GM06990 (cell line): Measurements from ENCODE around the gene RNF135.
"Not testable (repeated sequence)": the region's sequence is repeated elsewhere in the genome, so short reads cannot be mapped to it uniquely, and the experiment has no call there.

Experiments used
- DNase-seq: peaks from one replicate; pipeline ENCODE4 v3.0.0-alpha.2; 2011; ENCODE audit not compliant: insufficient read length; ENCODE audit errors: extremely low read depth
- H3K27me3 ChIP-seq: replicated peaks from 2 replicates; pipeline ENCODE4 v1.6.0; 2011; ENCODE audit warnings: low read length; ENCODE audit not compliant: control insufficient read depth, insufficient read depth
- H3K36me3 ChIP-seq: 2 replicates; pipeline ENCODE4 v1.5.1; 2011; ENCODE audit warnings: low read length; ENCODE audit not compliant: control insufficient read depth, insufficient read depth
- H3K4me3 ChIP-seq: replicated peaks from 2 replicates; pipeline ENCODE4 v1.5.1; 2011; ENCODE audit warnings: low read depth, mild to moderate bottlenecking, control low read depth, low read length
- TF ChIP-seq, protein P1 (sequence below): IDR thresholded peaks from 2 replicates; pipeline ENCODE4 v1.5.1; 2011; ENCODE audit warnings: low read length, control low read depth, mild to moderate bottlenecking, inconsistent platforms; ENCODE audit not compliant: insufficient read depth, poor library complexity, severe bottlenecking

Gene RNF135

DNA sequence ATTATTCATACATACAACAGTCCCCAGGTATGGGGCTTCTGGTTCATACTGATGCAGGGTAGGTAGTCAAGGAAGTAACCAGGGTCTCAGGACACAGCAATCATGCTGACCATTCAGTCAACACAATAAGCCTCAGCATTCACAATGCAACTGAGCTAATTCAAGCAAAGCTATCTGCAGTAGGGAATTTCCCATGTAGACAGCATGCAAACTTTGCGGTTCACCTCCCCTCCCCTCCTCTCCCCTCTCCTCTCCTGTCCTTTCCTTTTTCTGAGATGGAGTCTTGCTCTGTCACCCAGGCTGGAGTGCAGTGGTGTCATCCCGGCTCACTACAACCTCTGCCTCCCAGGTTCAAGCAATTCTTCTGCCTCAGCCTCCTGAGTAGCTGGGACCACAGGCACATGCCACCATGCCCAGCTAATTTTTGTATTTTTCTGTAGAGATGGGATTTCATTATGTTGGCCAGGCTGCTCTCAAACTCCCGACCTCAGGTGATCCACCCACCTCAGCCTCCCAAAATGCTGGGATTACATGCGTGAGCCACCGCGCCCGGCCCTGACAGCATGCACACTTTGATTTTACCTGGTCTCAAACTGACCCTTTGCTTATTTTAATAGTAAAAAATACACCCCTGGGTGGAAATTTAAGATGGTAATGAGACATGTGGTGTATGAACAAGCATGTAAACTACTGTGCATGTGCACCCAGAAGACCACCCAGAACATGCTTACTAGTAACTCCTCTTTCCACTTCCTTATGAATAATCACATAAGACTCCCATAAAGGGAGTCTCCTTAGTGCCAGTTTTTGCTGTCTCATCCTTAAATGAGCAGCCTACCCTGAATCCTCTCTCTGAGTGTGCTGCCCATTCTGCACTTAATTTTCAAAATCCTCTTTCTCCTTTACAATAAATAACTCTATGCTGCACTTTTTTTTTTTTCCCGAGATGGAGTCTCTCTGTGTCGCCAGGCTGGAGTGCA is 9.3 kb upstream of the RNF135 start:
- TF ChIP-seq, protein P1, sequence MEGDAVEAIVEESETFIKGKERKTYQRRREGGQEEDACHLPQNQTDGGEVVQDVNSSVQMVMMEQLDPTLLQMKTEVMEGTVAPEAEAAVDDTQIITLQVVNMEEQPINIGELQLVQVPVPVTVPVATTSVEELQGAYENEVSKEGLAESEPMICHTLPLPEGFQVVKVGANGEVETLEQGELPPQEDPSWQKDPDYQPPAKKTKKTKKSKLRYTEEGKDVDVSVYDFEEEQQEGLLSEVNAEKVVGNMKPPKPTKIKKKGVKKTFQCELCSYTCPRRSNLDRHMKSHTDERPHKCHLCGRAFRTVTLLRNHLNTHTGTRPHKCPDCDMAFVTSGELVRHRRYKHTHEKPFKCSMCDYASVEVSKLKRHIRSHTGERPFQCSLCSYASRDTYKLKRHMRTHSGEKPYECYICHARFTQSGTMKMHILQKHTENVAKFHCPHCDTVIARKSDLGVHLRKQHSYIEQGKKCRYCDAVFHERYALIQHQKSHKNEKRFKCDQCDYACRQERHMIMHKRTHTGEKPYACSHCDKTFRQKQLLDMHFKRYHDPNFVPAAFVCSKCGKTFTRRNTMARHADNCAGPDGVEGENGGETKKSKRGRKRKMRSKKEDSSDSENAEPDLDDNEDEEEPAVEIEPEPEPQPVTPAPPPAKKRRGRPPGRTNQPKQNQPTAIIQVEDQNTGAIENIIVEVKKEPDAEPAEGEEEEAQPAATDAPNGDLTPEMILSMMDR, result no peak
- Histone ChIP-seq H3K27me3 (no peaks in the 10 kb centered on the region), H3K36me3 (no peaks in the 10 kb centered on the region), H3K4me3 (no peak overlapping the region)
- DNase-seq, result peak; percentile 47

DNA sequence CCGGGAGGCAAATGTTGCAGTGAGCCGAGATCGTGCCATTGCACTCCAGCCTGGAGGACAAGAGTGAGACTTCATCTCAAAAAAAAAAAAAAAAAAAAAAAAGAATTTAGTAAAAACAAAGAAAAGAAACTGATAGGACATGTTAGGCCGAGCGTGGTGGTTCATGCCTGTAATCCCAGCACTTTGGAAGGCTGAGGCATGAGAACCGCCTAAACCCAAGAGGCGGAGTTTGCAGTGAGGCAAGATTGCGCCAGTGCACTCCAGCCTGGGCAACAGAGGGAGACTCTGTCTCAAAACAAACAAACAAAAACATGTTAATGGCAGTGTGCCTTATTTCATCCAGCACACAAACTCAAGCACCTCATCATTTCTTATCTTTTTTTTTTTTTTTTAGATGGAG is 6.5 kb upstream of the RNF135 start:
- not testable (repeated sequence) for H3K36me3 ChIP-seq, DNase-seq, H3K4me3 ChIP-seq, H3K27me3 ChIP-seq

DNA sequence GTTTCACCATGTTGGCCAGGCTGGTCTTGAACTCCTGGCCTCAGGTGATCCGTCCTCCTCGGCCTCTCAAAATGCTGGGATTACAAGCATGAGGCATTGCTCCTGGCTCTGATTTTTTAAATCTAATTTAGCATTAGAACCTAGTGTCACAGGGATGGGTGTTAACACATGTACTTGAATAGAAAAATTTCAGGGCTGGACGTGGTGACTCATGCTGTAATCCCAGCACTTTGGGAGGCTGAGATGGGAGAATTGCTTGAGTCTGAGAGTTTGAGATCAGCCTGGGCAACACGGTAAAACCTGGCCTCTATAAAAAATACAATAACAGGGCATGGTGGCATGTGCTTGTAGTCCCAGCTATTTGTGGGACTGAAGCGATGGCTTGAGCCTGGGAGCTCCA is 6.0 kb upstream of the RNF135 start:
- Histone ChIP-seq H3K36me3 (no peaks in the 10 kb centered on the region), H3K4me3 (no peak overlapping the region), H3K27me3 (no peaks in the 10 kb centered on the region)
- DNase-seq, result no peak
- TF ChIP-seq, protein P1, result no peak

DNA sequence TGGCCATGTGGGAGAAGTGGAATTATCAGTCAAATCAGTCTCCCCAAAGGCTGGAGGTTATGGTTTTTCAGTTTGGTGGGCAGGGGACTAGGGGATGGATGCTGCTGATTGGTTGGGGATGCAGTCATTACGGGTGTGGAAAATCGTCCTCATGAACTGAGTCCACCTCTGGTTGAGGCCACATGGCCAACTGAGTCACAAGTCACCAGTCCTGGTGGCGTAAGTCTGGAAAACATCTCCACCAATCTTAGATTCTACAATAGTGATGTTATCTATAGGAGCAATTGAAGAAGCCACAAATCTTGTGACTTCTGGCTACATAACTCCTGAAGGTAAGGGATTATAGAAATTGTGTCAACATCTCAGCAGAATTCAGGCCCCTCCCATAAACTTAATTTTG is 5.2 kb upstream of the RNF135 start:
- H3K27me3 ChIP-seq, result no peaks in the 10 kb centered on the region
- TF ChIP-seq, protein P1, result no peak
- H3K4me3 ChIP-seq, result no peak overlapping the region
- H3K36me3 ChIP-seq, result no peaks in the 10 kb centered on the region
- DNase-seq, result no peak

DNA sequence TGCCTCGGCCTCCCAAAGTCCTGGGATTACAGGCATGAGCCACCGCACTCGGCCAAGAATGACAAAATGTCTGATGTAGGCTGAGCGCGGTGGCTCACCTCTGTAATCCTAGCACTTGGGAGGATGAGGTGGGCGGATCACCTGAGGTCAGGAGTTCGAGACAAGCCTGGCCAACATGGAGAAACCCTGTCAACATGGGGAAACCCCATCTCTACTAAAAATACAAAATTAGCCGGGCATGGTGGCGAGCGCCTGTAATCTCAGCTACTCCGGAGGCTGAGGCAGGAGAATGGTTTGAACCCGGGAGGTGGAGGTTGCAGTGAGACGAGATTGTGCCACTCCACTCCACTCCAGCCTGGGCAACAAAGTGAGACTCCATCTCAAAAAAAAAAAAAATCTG is 2.9 kb upstream of the RNF135 start:
- peak overlapping the region; percentile 31 for H3K4me3 ChIP-seq
- H3K36me3 ChIP-seq, DNase-seq, H3K27me3 ChIP-seq: not testable (repeated sequence)

DNA sequence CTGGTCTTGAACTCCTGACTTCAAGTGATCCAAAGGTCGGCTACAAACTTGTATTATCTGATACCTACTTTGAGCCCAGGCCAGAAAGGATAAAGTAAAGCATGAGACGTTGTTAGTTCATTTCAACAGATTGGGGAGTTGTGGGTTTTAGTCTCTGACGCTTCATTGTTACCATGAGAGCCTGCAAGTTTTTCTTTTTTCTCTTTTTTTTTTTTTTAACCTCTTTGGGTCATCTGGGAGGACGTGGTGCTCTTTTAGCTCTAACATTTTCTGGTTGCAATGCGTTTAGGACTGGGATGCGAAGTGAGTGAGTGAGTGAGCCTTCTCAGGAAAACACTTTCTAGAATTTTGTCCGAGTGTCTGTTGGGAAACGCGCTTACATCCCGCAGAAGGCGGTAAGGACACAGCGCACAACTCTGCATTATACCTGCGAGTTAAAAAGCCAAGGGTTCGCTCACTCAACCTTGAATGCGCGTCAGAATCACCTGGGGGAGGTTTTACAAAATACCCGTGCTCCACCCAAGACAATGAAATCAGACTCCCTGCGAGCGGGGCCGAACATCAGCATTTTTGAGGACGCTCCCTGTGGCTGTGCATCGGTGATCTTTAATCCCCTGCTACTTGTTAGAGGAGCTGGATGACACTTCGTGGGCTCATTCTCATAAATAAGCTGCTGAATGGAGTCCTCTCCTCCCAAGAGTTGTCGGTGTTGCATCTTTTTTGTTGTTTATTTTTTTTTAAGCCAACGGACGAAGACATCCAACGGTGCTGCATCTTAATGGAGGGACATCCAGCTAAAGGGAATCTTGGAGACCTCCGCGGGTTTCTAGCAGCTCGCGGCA is 629 bp upstream of the RNF135 start:
- DNase-seq, result no peak

More for the DNA sequence above, 629 bp upstream of the RNF135 start:
- H3K36me3 ChIP-seq, result peaks cover 1% of the 10 kb centered on the region
- H3K4me3 ChIP-seq, result peak overlapping the region; percentile 80
- TF ChIP-seq, protein P1, result no peak
- H3K27me3 ChIP-seq, result no peaks in the 10 kb centered on the region
